Mesothelial cell of epicardium (in vitro differentiated cells): ENCODE measurements around the gene FILIP1. TPM values are rescaled to one million over a fixed set of nuclear protein-coding genes. Genes with fewer than 3 reads are reported as not detected.

ENCODE experiments used
- DNase-seq, 2 experiments: peaks; one replicate each; pipeline ENCODE4 v3.0.0; 2021; ENCODE audit warnings: low spot score in 2 of 2; ENCODE audit not compliant: unreplicated experiment in 2 of 2
- H3K27ac Mint-ChIP-seq: 2 replicates; pipeline ENCODE4 v1.8.0; 2021; ENCODE audit warnings: mixed read lengths
- H3K27me3 Mint-ChIP-seq: 2 replicates; pipeline ENCODE4 v1.8.0; 2021; ENCODE audit warnings: low read depth, mixed read lengths
- H3K36me3 Mint-ChIP-seq: 2 replicates; pipeline ENCODE4 v1.8.0; 2021; ENCODE audit warnings: mixed read lengths
- H3K4me1 Mint-ChIP-seq: 2 replicates; pipeline ENCODE4 v1.8.0; 2021; ENCODE audit warnings: mixed read lengths
- H3K4me3 Mint-ChIP-seq: 2 replicates; pipeline ENCODE4 v1.8.0; 2021; ENCODE audit warnings: mild to moderate bottlenecking, moderate library complexity, mixed read lengths
- H3K9me3 Mint-ChIP-seq: 2 replicates; pipeline ENCODE4 v1.8.0; 2021; ENCODE audit warnings: mixed read lengths
- CTCF ChIP-seq: fragments of 200-600 bp; sonication (generic); IDR thresholded peaks from one replicate; pipeline ENCODE4 v1.5.0; 2021; ENCODE audit warnings: antibody characterized with exemption; ENCODE audit not compliant: unreplicated experiment
- total RNA-seq: library from RNA; stranded (reverse); gene quantifications from 3 replicates; pipeline ENCODE4 v1.2.1, GENCODE V29; 2021

FILIP1 gene
- total RNA-seq, 1 donor from 2014 or later, result 11.3 TPM

- Mint-ChIP-seq H3K4me3 (no peak overlapping the region), H3K9me3 (peaks cover 26% of the 10 kb centered on the region), H3K27me3 (no peaks in the 10 kb centered on the region), H3K4me1 (peaks cover 16% of the 10 kb centered on the region), H3K27ac (no peak overlapping the region), H3K36me3 (peaks cover 36% of the 10 kb centered on the region)
- TF ChIP-seq CTCF, result no peak
- DNase-seq, result no peak
Observed at GRCh38 chr6:75268988-75269354, 224.6 kb downstream of the FILIP1 start.

- peaks cover 26% of the 10 kb centered on the region for H3K9me3 Mint-ChIP-seq
- no peak for TF ChIP-seq CTCF
Observed at GRCh38 chr6:75268121-75268987, 225.2 kb downstream of the FILIP1 start.

GRCh38 chr6:75267461-75267860, 226.1 kb downstream of the FILIP1 start:
- DNase-seq, result no peak
- H3K27me3 Mint-ChIP-seq, result no peaks in the 10 kb centered on the region
- no peak for TF ChIP-seq CTCF
- H3K9me3 Mint-ChIP-seq, result peaks cover 19% of the 10 kb centered on the region
- H3K4me1 Mint-ChIP-seq, result peaks cover 21% of the 10 kb centered on the region
- H3K36me3 Mint-ChIP-seq, result peaks cover 23% of the 10 kb centered on the region
- H3K27ac Mint-ChIP-seq, result peak overlapping the region; percentile 79
- no peak overlapping the region for H3K4me3 Mint-ChIP-seq

More at GRCh38 chr6:75268121-75268987, 225.2 kb downstream of the FILIP1 start:
- H3K4me1 Mint-ChIP-seq, result peaks cover 14% of the 10 kb centered on the region
- H3K4me3 Mint-ChIP-seq, result no peak overlapping the region
- DNase-seq, result no peak
- peaks cover 31% of the 10 kb centered on the region for H3K36me3 Mint-ChIP-seq
- no peak overlapping the region for H3K27ac Mint-ChIP-seq
- no peaks in the 10 kb centered on the region for H3K27me3 Mint-ChIP-seq

- no peak overlapping the region for H3K4me3 Mint-ChIP-seq
- no peak overlapping the region for H3K27ac Mint-ChIP-seq
- peak; percentile 77 for TF ChIP-seq CTCF
- H3K27me3 Mint-ChIP-seq, result no peaks in the 10 kb centered on the region
- DNase-seq, result no peak
- peaks cover 21% of the 10 kb centered on the region for H3K4me1 Mint-ChIP-seq
- H3K36me3 Mint-ChIP-seq, result peaks cover 17% of the 10 kb centered on the region
- peaks cover 15% of the 10 kb centered on the region for H3K9me3 Mint-ChIP-seq
Observed at GRCh38 chr6:75266716-75267291, 226.8 kb downstream of the FILIP1 start.

GRCh38 chr6:75263401-75263750, 230.2 kb downstream of the FILIP1 start:
- Mint-ChIP-seq H3K27me3 (no peaks in the 10 kb centered on the region), H3K4me3 (no peak overlapping the region), H3K4me1 (peaks cover 21% of the 10 kb centered on the region), H3K9me3 (no peaks in the 10 kb centered on the region), H3K36me3 (peaks cover 10% of the 10 kb centered on the region), H3K27ac (peak overlapping the region; percentile 48)
- no peak for DNase-seq
- TF ChIP-seq CTCF, result no peak
